GM19467 (cell line): ENCODE measurements around the gene LRRC74A.

Experiments
- ATAC-seq: cut with Tn5 transposase; IDR thresholded peaks from one replicate; pipeline ENCODE4 v1.9.1; 2021; ENCODE audit warnings: mild to moderate bottlenecking, moderate library complexity; ENCODE audit not compliant: unreplicated experiment

Gene LRRC74A

GRCh38 chr14:76918256-76918781 is 92.1 kb downstream of the LRRC74A start:
- ATAC-seq = no peak

- no peak for ATAC-seq
Observed at GRCh38 chr14:76918782-76919394, 92.7 kb downstream of the LRRC74A start.
